K562 (cell line): ENCODE measurements around the gene MEA1. TPM values are rescaled to one million over a fixed set of nuclear protein-coding genes. Genes with fewer than 3 reads are reported as not detected.

Source experiments
- C11orf30 ChIP-seq: fragments of 450-650 bp; IDR thresholded peaks from 2 replicates; pipeline ENCODE4 v1.6.1; 2016; ENCODE audit warnings: low read depth, mild to moderate bottlenecking
- E2F3 ChIP-seq: fragments of 250-450 bp; sonication (Bioruptor Pico); IDR thresholded peaks from 2 replicates; pipeline ENCODE4 v1.4.0; 2020; ENCODE audit warnings: mild to moderate bottlenecking
- FOSL1 ChIP-seq: fragments of 200-800 bp; sonication (Bioruptor generic); conservative IDR thresholded peaks from 2 replicates; pipeline ENCODE4 v1.6.1; 2016; ENCODE audit warnings: missing genetic modification characterization, missing compliant biosample characterization
- FOXA1 ChIP-seq: fragments of 450-650 bp; IDR thresholded peaks from 2 replicates; pipeline ENCODE4 v1.6.1; 2016; ENCODE audit warnings: mild to moderate bottlenecking, borderline replicate concordance
- FOXK1 ChIP-seq: sonication (generic); formaldehyde crosslinking; IDR thresholded peaks from 2 replicates; pipeline ENCODE4 v1.8.0; 2022; ENCODE audit warnings: missing genetic modification reagents, mild to moderate bottlenecking, borderline replicate concordance
- FOXM1 ChIP-seq, 2 experiments: fragments of 450-650 bp in 1 of 2; sonication (generic) in 1 of 2; formaldehyde crosslinking in 1 of 2; IDR thresholded peaks; 2 replicates each; pipeline versions ENCODE4 v1.6.1 to v1.9.0; 2017 to 2022; ENCODE audit warnings: low read depth in 2 of 2, mild to moderate bottlenecking in 2 of 2, missing genetic modification reagents in 1 of 2, moderate library complexity in 1 of 2
- ID3 ChIP-seq, 2 experiments: fragments of 250-450 bp in 1 of 2; fragments of 450-650 bp in 1 of 2; sonication (Bioruptor Pico) in 1 of 2; IDR thresholded peaks; 2 replicates each; pipeline versions ENCODE4 v1.6.1 to v1.8.0; 2016 to 2021; ENCODE audit warnings: mild to moderate bottlenecking in 2 of 2, moderate library complexity in 2 of 2, missing compliant biosample characterization in 1 of 2, missing genetic modification characterization in 1 of 2
- KDM2B ChIP-seq: fragments of 250-450 bp; sonication (Bioruptor Pico); IDR thresholded peaks from 2 replicates; pipeline ENCODE4 v1.8.0; 2021; ENCODE audit warnings: mild to moderate bottlenecking, moderate library complexity
- KDM5B ChIP-seq: fragments of 200-600 bp; sonication (generic); IDR thresholded peaks from 2 replicates; pipeline ENCODE4 v1.6.1; 2012; ENCODE audit warnings: low read depth, mild to moderate bottlenecking, moderate library complexity, low read length, control low read depth, inconsistent platforms; ENCODE audit not compliant: insufficient replicate concordance
- MEF2A ChIP-seq: IDR thresholded peaks from 2 replicates; pipeline ENCODE4 v1.6.1; 2011; ENCODE audit warnings: low read depth, mild to moderate bottlenecking, low read length, moderate library complexity; ENCODE audit not compliant: control insufficient read depth
- MLLT1 ChIP-seq, 2 experiments: fragments of 450-650 bp; IDR thresholded peaks; 2 replicates each; pipeline ENCODE4 v1.6.1; 2016
- NFATC3 ChIP-seq: fragments of 450-650 bp; IDR thresholded peaks from 2 replicates; pipeline ENCODE4 v1.6.1; 2017; ENCODE audit warnings: mild to moderate bottlenecking
- PCBP1 ChIP-seq: fragments of 200-400 bp; formaldehyde crosslinking; IDR thresholded peaks from 2 replicates; pipeline ENCODE4 v1.6.1; 2018; ENCODE audit warnings: mild to moderate bottlenecking, low read depth, low read length; ENCODE audit not compliant: poor library complexity, severe bottlenecking
- SRSF9 ChIP-seq: fragments of 200-400 bp; formaldehyde crosslinking; IDR thresholded peaks from 2 replicates; pipeline ENCODE4 v1.6.1; 2017; ENCODE audit warnings: low read depth, low read length, borderline replicate concordance
- TAF1 ChIP-seq: IDR thresholded peaks from 2 replicates; pipeline ENCODE4 v1.6.1; 2011; ENCODE audit warnings: mild to moderate bottlenecking, low read length, moderate library complexity; ENCODE audit not compliant: insufficient read depth, control insufficient read depth, severe bottlenecking; ENCODE audit errors: extremely low read depth
- TAF15 ChIP-seq: fragments of 200-400 bp; formaldehyde crosslinking; IDR thresholded peaks from 2 replicates; pipeline ENCODE4 v1.6.1; 2017; ENCODE audit warnings: mild to moderate bottlenecking, low read depth, low read length, moderate library complexity
- TFAM ChIP-seq: fragments of 250-450 bp; sonication (Bioruptor Pico); conservative IDR thresholded peaks from 2 replicates; pipeline ENCODE4 v1.5.0; 2021; ENCODE audit warnings: mild to moderate bottlenecking, moderate library complexity
- TFE3 ChIP-seq: fragments of 450-650 bp; formaldehyde crosslinking; IDR thresholded peaks from 2 replicates; pipeline ENCODE4 v1.4.0; 2020; ENCODE audit warnings: mild to moderate bottlenecking, mixed read lengths
- XRCC3 ChIP-seq: fragments of 450-650 bp; IDR thresholded peaks from 2 replicates; pipeline ENCODE4 v1.6.1; 2017; ENCODE audit warnings: mild to moderate bottlenecking, moderate library complexity
- ZBTB9 ChIP-seq: fragments of 450-650 bp; formaldehyde crosslinking; IDR thresholded peaks from 2 replicates; pipeline ENCODE4 v1.4.0; 2020; ENCODE audit warnings: mild to moderate bottlenecking, moderate library complexity
- ZC3H8 ChIP-seq: fragments of 450-650 bp; IDR thresholded peaks from 2 replicates; pipeline ENCODE4 v1.6.1; 2017
- ZEB2 ChIP-seq: fragments of 450-650 bp; IDR thresholded peaks from 2 replicates; pipeline ENCODE4 v1.6.1; 2016
- ZFPM2 ChIP-seq: fragments of 250-450 bp; sonication (Bioruptor Pico); IDR thresholded peaks from 2 replicates; pipeline ENCODE4 v1.5.1; 2022; ENCODE audit warnings: mild to moderate bottlenecking
- ZNF668 ChIP-seq: fragments of 250-450 bp; sonication (Bioruptor Pico); IDR thresholded peaks from 2 replicates; pipeline ENCODE4 v1.8.0; 2022; ENCODE audit warnings: mild to moderate bottlenecking, inconsistent platforms
- ZNF717 ChIP-seq: fragments of 250-450 bp; sonication (Bioruptor Pico); IDR thresholded peaks from 2 replicates; pipeline ENCODE4 v1.5.0; 2021
- polyA plus RNA-seq, 8 experiments: library from polyadenylated mRNA; depleted of rRNA in 4 of 8; stranded (reverse) in 5 of 8; unstranded in 3 of 8; fragments of >200 nt; fragmentation: Nextera tagmentation in 2 of 8; fragmentation: Illumina TruSeq in 1 of 8; extraction: Ambion mirVana in 2 of 8; extraction: Trizol in 1 of 8; gene quantifications; 2 replicates each; pipeline versions ENCODE4 v1.2.1 to v1.2.3, GENCODE V29; 2011 to 2014; ENCODE audit warnings: inconsistent platforms in 1 of 8, missing spikeins in 1 of 8
- total RNA-seq, 7 experiments: library from RNA; depleted of rRNA in 6 of 7; stranded (reverse); fragments of >200 nt in 6 of 7; fragmentation: Illumina TruSeq in 2 of 7; extraction: Trizol in 2 of 7; gene quantifications; 2 replicates each; pipeline versions ENCODE4 v1.2.1 to v1.2.3, GENCODE V29; 2011 to 2021; ENCODE audit warnings: low replicate concordance in 1 of 7

Gene MEA1
- total and polyA plus RNA-seq, 9 of the 15 experiments (the other 6 are each of a cell fraction or from before 2014, with no cell fraction given) = 86.8 to 210 (median 152) TPM

GRCh38 chr6:43013843-43014433 lies at the start of gene MEA1, which contains the start of gene KLHDC3 (continued):
- TF ChIP-seq TFE3 (no peak), ZBTB9 (no peak), FOXK1 (CRISPR knock-in tag) (no peak), ZNF668 (CRISPR knock-in tag) (no peak), ID3 (CRISPR knock-in tag; IDR thresholded peaks at IDR 0.05) (no peak), ID3 (tag; IDR thresholded peaks at IDR 0.05) (no peak), TAF15 (no peak), E2F3 (peak; percentile 71; the same call in 1 of the 2 replicates), PCBP1 (peak; percentile 42), TFAM (CRISPR knock-in tag) (no peak), KDM2B (CRISPR knock-in tag) (no peak), MLLT1 (IDR thresholded peaks at IDR 0.05) (no peak), TAF1 (peak; percentile 66), ZNF717 (CRISPR knock-in tag) (no peak), FOXM1 (IDR thresholded peaks at IDR 0.05; ENCODE audit: low read depth) (no peak), FOXM1 (CRISPR knock-in tag; IDR thresholded peaks at IDR 0.05; ENCODE audit: low read depth) (no peak; the same call in 1 of the 2 replicates), MEF2A (no peak), XRCC3 (no peak), SRSF9 (no peak), FOSL1 (no peak), C11orf30 (peak; percentile 74), NFATC3 (no peak), ZC3H8 (no peak), ZEB2 (no peak), FOXA1 (no peak), ZFPM2 (CRISPR knock-in tag) (no peak), KDM5B (peak; percentile 58)
